ENCODE results near the gene ELAVL4. TPM values are rescaled to one million over a fixed set of nuclear protein-coding genes. Genes with fewer than 3 reads are reported as not detected.

Gene ELAVL4
- total and polyA plus RNA-seq, 2 of the 8 experiments (the other 6 are each of a cell fraction or from before 2014, with no cell fraction given) = 0.21 to 0.89 TPM

GRCh38 chr1:50148142-50148923 lies 39.6 kb downstream of the ELAVL4 start:
- WGBS, 2 experiments (ENCODE audit: extremely low coverage in 1 of 2, insufficient coverage in 1 of 2, insufficient read length in 1 of 2, insufficient replicate concordance in 2 of 2, low coverage in 1 of 2, low lambda C conversion rate in 2 of 2, missing lambda C conversion rate in 1 of 2) = 73% methylated on average over 1 of the region's 1 CpG; no CpG with 5 or more reads in 1 of the 2 experiments
- Histone ChIP-seq H3K4me2 (ENCODE audit: insufficient read depth in 1 of 2, low read depth in 2 of 2, low read length in 2 of 2) (no peak overlapping the region), H2BK12ac (ENCODE audit: low read depth, low read length) (no peak overlapping the region), H4K8ac (ENCODE audit: extremely low read depth, insufficient read depth, low read length) (no peak overlapping the region), H3K79me1 (ENCODE audit: low read depth, low read length) (no peaks in the 10 kb centered on the region), H4K5ac (ENCODE audit: insufficient read length, low read depth, low read length) (no peak overlapping the region), H3K4me1 (replicated peaks in 1 of 4; ENCODE audit: control insufficient read depth in 3 of 4, insufficient read depth in 4 of 4, low read length in 3 of 4) (peaks cover 0 to 7% (median 0%) of the 10 kb centered on the region in 4 experiments; a peak in 2 of 7 replicates), H3K4ac (replicated peaks; ENCODE audit: insufficient read length, low read depth, low read length) (no peak overlapping the region), H2BK5ac (ENCODE audit: low read depth, low read length) (no peak overlapping the region), H4K91ac (replicated peaks; ENCODE audit: insufficient read length, low read length) (no peak overlapping the region), H2BK20ac (ENCODE audit: low read length) (no peak overlapping the region), H3K23me2 (ENCODE audit: low read depth, low read length) (no peaks in the 10 kb centered on the region), H2AFZ (ENCODE audit: low read length) (peak overlapping the region; percentile 67; the same call in 1 of the 2 replicates), H3K27ac (ENCODE audit: low read depth, low read length) (no peak overlapping the region), H3K36me3 (ENCODE audit: control insufficient read depth in 2 of 4, insufficient read depth in 4 of 4, low read length in 3 of 4) (no peaks in the 10 kb centered on the region), H3K9me3 (ENCODE audit: insufficient read depth in 2 of 2, low read depth in 1 of 2, low read length in 1 of 2) (no peaks in the 10 kb centered on the region), H4K20me1 (replicated peaks in 1 of 2; ENCODE audit: control insufficient read depth in 1 of 2, insufficient read depth in 2 of 2, low read length in 2 of 2) (no peaks in the 10 kb centered on the region), H2AK5ac (ENCODE audit: low read depth, low read length) (no peak overlapping the region), H3K18ac (ENCODE audit: extremely low read depth, low read length) (no peak overlapping the region), H3K56ac (replicated peaks; ENCODE audit: insufficient read length, low read depth, low read length) (no peak overlapping the region), H3K4me3 (ENCODE audit: extremely low read depth in 1 of 4, insufficient read depth in 2 of 4, low read depth in 3 of 4, low read length in 4 of 4) (no peak overlapping the region), H3K23ac (ENCODE audit: insufficient read length) (no peak overlapping the region), H2BK120ac (replicated peaks; ENCODE audit: low read depth, low read length) (no peak overlapping the region), H3K9ac (replicated peaks in 1 of 4; ENCODE audit: extremely low read depth in 1 of 4, low read depth in 3 of 4, low read length in 3 of 4) (no peak overlapping the region), H3K79me2 (ENCODE audit: control insufficient read depth in 1 of 2, insufficient read depth in 2 of 2, low read length in 2 of 2) (no peaks in the 10 kb centered on the region), H2BK15ac (ENCODE audit: low read length) (no peak overlapping the region), H3K14ac (ENCODE audit: insufficient read length) (no peak overlapping the region), H3K27me3 (replicated peaks in 1 of 4; ENCODE audit: control insufficient read depth in 3 of 4, extremely low read depth in 1 of 4, insufficient read depth in 3 of 4, low read length in 3 of 4) (no peaks in the 10 kb centered on the region)
- TF ChIP-seq ATF3 (IDR thresholded peaks at IDR 0.05; ENCODE audit: insufficient read depth, low read depth, low read length) = 0 out of 2 replicates have a peak, but pooled peaks have one; percentile 15
- TF ChIP-seq KDM4A (IDR thresholded peaks at IDR 0.05; ENCODE audit: low read depth, low read length, severe bottlenecking) = no peak
- TF ChIP-seq USF2 (IDR thresholded peaks at IDR 0.05; ENCODE audit: low read length) = 0 out of 2 replicates have a peak, but pooled peaks have one; percentile 34
- FAIRE-seq = no peak
- no peak for DNase-seq (ENCODE audit: low read depth in 1 of 2, low spot score in 2 of 2)
- CTCF ChIA-PET (ENCODE audit: partially characterized antibody) = no interaction called here
- POLR2A ChIA-PET (ENCODE audit: partially characterized antibody) = no interaction called here
